RWPE2 (cell line): ENCODE data around the gene LMOD1.

Experiments used
- ATAC-seq: fragments of 200-7000 bp; cut with Tn5 transposase; 3 replicates; pipeline ENCODE4 v1.9.1; 2021; ENCODE audit warnings: low read depth
- DNase-seq: peaks from one replicate; pipeline ENCODE4 v3.0.0-alpha.2; 2020; ENCODE audit warnings: low spot score
- H3K27ac ChIP-seq: fragments of 450-650 bp; 2 replicates; pipeline ENCODE4 v1.5.1; 2017; ENCODE audit warnings: mild to moderate bottlenecking; ENCODE audit not compliant: poor library complexity, severe bottlenecking
- H3K27me3 ChIP-seq: fragments of 250-450 bp; sonication (Bioruptor Pico); 2 replicates; pipeline ENCODE4 v1.5.1; 2021; ENCODE audit warnings: mild to moderate bottlenecking, moderate library complexity; ENCODE audit not compliant: insufficient read depth, poor library complexity, severe bottlenecking
- H3K36me3 ChIP-seq: fragments of 250-450 bp; sonication (Bioruptor Pico); 2 replicates; pipeline ENCODE4 v1.5.1; 2020; ENCODE audit warnings: low read depth, mild to moderate bottlenecking, moderate library complexity
- H3K4me1 ChIP-seq: fragments of 250-450 bp; sonication (Bioruptor Pico); 2 replicates; pipeline ENCODE4 v1.5.1; 2021; ENCODE audit warnings: mild to moderate bottlenecking, moderate library complexity; ENCODE audit not compliant: insufficient read depth, poor library complexity, severe bottlenecking
- H3K4me3 ChIP-seq: fragments of 250-450 bp; sonication (Bioruptor Pico); 2 replicates; pipeline ENCODE4 v1.5.1; 2021; ENCODE audit warnings: mild to moderate bottlenecking, moderate library complexity; ENCODE audit not compliant: severe bottlenecking
- H3K9me3 ChIP-seq: fragments of 250-450 bp; sonication (Bioruptor Pico); 2 replicates; pipeline ENCODE4 v1.5.1; 2021; ENCODE audit warnings: mild to moderate bottlenecking, moderate library complexity; ENCODE audit not compliant: severe bottlenecking
- CTCF ChIP-seq: fragments of 450-650 bp; IDR thresholded peaks from one replicate; pipeline ENCODE4 v1.5.1; 2017; ENCODE audit warnings: mild to moderate bottlenecking, moderate library complexity; ENCODE audit not compliant: poor library complexity, severe bottlenecking

The LMOD1 gene

GRCh38 chr1:201898992-201899391 lies 47.4 kb downstream of the LMOD1 start:
- no peaks in the 10 kb centered on the region for H3K27me3 ChIP-seq
- DNase-seq (no peak), ATAC-seq (no peak)
- no peak overlapping the region for H3K27ac ChIP-seq
- H3K4me3 ChIP-seq = no peak overlapping the region
- no peaks in the 10 kb centered on the region for H3K9me3 ChIP-seq
- no peaks in the 10 kb centered on the region for H3K36me3 ChIP-seq
- no peaks in the 10 kb centered on the region for H3K4me1 ChIP-seq
- TF ChIP-seq CTCF = no peak

GRCh38 chr1:201898240-201898894 lies 48.0 kb downstream of the LMOD1 start:
- H3K27ac ChIP-seq = no peak overlapping the region
- no peaks in the 10 kb centered on the region for H3K36me3 ChIP-seq
- no peak for TF ChIP-seq CTCF
- DNase-seq (no peak), ATAC-seq (no peak)
- H3K27me3 ChIP-seq = no peaks in the 10 kb centered on the region
- H3K4me1 ChIP-seq = no peaks in the 10 kb centered on the region
- no peaks in the 10 kb centered on the region for H3K9me3 ChIP-seq
- no peak overlapping the region for H3K4me3 ChIP-seq

- Histone ChIP-seq H3K4me3 (no peak overlapping the region), H3K36me3 (no peaks in the 10 kb centered on the region), H3K27ac (no peak overlapping the region), H3K4me1 (no peaks in the 10 kb centered on the region), H3K27me3 (no peaks in the 10 kb centered on the region), H3K9me3 (no peaks in the 10 kb centered on the region)
- DNase-seq (no peak), ATAC-seq (peak; percentile 54)
- TF ChIP-seq CTCF = no peak
Observed at GRCh38 chr1:201896951-201897391, 49.4 kb downstream of the LMOD1 start.

- DNase-seq (peak; percentile 79), ATAC-seq (peak; percentile 84)
- Histone ChIP-seq H3K4me3 (no peak overlapping the region), H3K4me1 (no peaks in the 10 kb centered on the region), H3K27ac (no peak overlapping the region), H3K27me3 (no peaks in the 10 kb centered on the region), H3K36me3 (no peaks in the 10 kb centered on the region), H3K9me3 (no peaks in the 10 kb centered on the region)
- peak; percentile 95 for TF ChIP-seq CTCF
Observed at GRCh38 chr1:201895913-201896807, 50.2 kb downstream of the LMOD1 start.
